Measurements from ENCODE around the gene SLC6A1. TPM values are rescaled to one million over a fixed set of nuclear protein-coding genes. Genes with fewer than 3 reads are reported as not detected.

SLC6A1 gene
- total RNA-seq, 1 experiment from 2014 or later = not detected

DNA sequence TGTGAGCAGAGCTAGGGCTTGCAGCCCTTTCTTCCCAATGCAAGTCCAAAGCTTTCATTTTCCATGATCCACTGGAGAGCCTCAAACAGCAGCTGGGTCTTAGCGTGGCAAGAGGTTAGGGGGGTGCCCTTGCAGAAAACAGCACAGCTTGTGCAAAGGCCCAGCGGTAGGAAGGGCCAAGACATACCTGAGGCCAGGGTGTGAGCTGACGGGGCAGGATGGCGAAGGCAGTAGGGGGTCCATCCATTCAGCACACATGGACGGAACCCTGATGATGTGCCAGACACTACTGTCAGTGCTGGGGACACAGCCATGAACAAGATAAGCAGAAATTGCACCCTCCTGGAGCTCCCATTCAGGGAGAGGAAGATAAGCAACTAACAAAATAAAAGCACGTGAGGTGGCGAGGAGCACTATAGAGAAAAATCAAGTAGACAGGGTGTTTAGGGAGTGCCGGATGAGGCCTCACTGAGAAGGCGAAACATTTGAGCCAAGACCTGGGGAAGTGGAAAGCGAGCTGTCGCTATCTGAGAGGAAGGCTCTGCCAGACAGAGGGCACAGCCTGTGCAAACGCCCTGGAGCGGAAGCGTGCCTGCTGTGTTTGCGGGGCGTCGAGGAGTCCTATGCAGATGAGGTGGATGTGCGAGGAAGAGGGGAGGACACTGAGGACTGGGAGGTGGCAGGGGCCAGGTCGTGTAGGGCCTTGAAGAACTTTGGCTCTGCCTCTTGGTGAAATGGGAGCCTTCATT is 43.4 kb downstream of the SLC6A1 start:
- Histone ChIP-seq H3K4me2 (ENCODE audit: insufficient read depth, insufficient read length, low read length) (no peak overlapping the region), H3T11ph (ENCODE audit: low read length) (no peak overlapping the region), H3K23ac (ENCODE audit: insufficient read length, low read depth, low read length) (no peak overlapping the region), H3K27me3 (ENCODE audit: insufficient read depth, low read length) (no peaks in the 10 kb centered on the region), H2BK120ac (ENCODE audit: low read depth, low read length, poor library complexity, severe bottlenecking) (no peak overlapping the region), H3K4ac (ENCODE audit: low read depth, low read length) (no peak overlapping the region), H3K79me1 (ENCODE audit: insufficient read depth, low read depth, low read length, poor library complexity, severe bottlenecking) (no peaks in the 10 kb centered on the region), H4K5ac (ENCODE audit: insufficient read length, low read depth, low read length) (no peak overlapping the region), H3K9ac (ENCODE audit: extremely low read depth, insufficient read length, low read length) (no peak overlapping the region), H4K20me1 (ENCODE audit: control insufficient read depth, insufficient read depth, insufficient read length) (no peaks in the 10 kb centered on the region), H2BK15ac (ENCODE audit: low read depth, low read length) (no peak overlapping the region; the same call in 1 of the 2 replicates), H2BK5ac (ENCODE audit: insufficient read length, low read length) (no peak overlapping the region), H2AK5ac (ENCODE audit: insufficient read length, low read length) (no peak overlapping the region), H4K8ac (replicated peaks; ENCODE audit: insufficient read length, low read depth, low read length) (no peak overlapping the region), H3K9me3 (ENCODE audit: control insufficient read depth, low read depth, low read length) (no peaks in the 10 kb centered on the region), H4K91ac (ENCODE audit: insufficient read length, low read depth, low read length) (no peak overlapping the region), H2BK20ac (ENCODE audit: low read depth, low read length, poor library complexity, severe bottlenecking) (no peak overlapping the region), H3K14ac (ENCODE audit: insufficient read depth, low read length) (peak overlapping the region; percentile 10; the same call in 1 of the 2 replicates), H2BK12ac (ENCODE audit: insufficient read length, low read depth, low read length) (no peak overlapping the region), H3K79me2 (ENCODE audit: insufficient read depth, low read length) (no peaks in the 10 kb centered on the region), H2AFZ (ENCODE audit: low read length) (no peak overlapping the region), H3K4me1 (ENCODE audit: insufficient read depth, low read length) (no peaks in the 10 kb centered on the region), H3K56ac (ENCODE audit: insufficient read length, low read depth, low read length) (no peak overlapping the region), H3K27ac (ENCODE audit: insufficient read length, low read depth, low read length) (no peak overlapping the region), H3K23me2 (ENCODE audit: insufficient read length, low read depth, low read length, poor library complexity, severe bottlenecking) (no peaks in the 10 kb centered on the region), H3K18ac (ENCODE audit: insufficient read length, low read depth, low read length) (no peak overlapping the region)
- Mint-ChIP-seq H3K4me1 (peaks cover 0 to 5% of the 10 kb centered on the region in 2 experiments; a peak in 1 of 4 replicates), H3K27ac (no peak overlapping the region), H3K4me3 (no peak overlapping the region), H3K9me3 (no peaks in the 10 kb centered on the region), H3K27me3 (ENCODE audit: low read depth) (peaks cover 18% of the 10 kb centered on the region), H3K36me3 (ENCODE audit: insufficient read depth in 1 of 3, low read depth in 3 of 3) (no peaks in the 10 kb centered on the region)
- WGBS (ENCODE audit: extremely low coverage, insufficient read length, low lambda C conversion rate) = no CpG with 5 or more reads among the region's 19 CpGs
- TF ChIP-seq, protein P1, sequence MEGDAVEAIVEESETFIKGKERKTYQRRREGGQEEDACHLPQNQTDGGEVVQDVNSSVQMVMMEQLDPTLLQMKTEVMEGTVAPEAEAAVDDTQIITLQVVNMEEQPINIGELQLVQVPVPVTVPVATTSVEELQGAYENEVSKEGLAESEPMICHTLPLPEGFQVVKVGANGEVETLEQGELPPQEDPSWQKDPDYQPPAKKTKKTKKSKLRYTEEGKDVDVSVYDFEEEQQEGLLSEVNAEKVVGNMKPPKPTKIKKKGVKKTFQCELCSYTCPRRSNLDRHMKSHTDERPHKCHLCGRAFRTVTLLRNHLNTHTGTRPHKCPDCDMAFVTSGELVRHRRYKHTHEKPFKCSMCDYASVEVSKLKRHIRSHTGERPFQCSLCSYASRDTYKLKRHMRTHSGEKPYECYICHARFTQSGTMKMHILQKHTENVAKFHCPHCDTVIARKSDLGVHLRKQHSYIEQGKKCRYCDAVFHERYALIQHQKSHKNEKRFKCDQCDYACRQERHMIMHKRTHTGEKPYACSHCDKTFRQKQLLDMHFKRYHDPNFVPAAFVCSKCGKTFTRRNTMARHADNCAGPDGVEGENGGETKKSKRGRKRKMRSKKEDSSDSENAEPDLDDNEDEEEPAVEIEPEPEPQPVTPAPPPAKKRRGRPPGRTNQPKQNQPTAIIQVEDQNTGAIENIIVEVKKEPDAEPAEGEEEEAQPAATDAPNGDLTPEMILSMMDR (conservative IDR thresholded peaks at IDR 0.05) = no peak
- no peak for DNase-seq
